ENCODE data around the gene AUTS2. TPM values are rescaled to one million over a fixed set of nuclear protein-coding genes. Genes with fewer than 3 reads are reported as not detected.

AUTS2 gene
- total and polyA plus RNA-seq, 2 experiments from 2014 or later: 32.0 to 91.0 TPM

GRCh38 chr7:70669854-70670253 lies 1071.6 kb downstream of the AUTS2 start (continued):
- no peak for TF ChIP-seq ZNF462 (CRISPR knock-in tag; IDR thresholded peaks at IDR 0.05)
- no peak for TF ChIP-seq STAT1 (IDR thresholded peaks at IDR 0.05; ENCODE audit: unreplicated experiment)
- TF ChIP-seq JUNB (IDR thresholded peaks at IDR 0.05; ENCODE audit: unreplicated experiment): no peak

- Histone ChIP-seq H3K4me2 (no peak overlapping the region), H3K36me3 (ENCODE audit: insufficient read depth) (no peaks in the 10 kb centered on the region), H2AFZ (no peak overlapping the region), H3K9me2 (ENCODE audit: insufficient read depth) (no peaks in the 10 kb centered on the region), H3K27me3 (ENCODE audit: insufficient read depth) (no peaks in the 10 kb centered on the region), H4K20me1 (replicated peaks; ENCODE audit: insufficient read depth) (no peaks in the 10 kb centered on the region), H3K4me1 (ENCODE audit: insufficient read depth) (peaks cover 14% of the 10 kb centered on the region), H3F3A (replicated peaks; ENCODE audit: low read depth) (no peaks in the 10 kb centered on the region), H3K79me2 (replicated peaks; ENCODE audit: insufficient read depth) (no peaks in the 10 kb centered on the region), H3K4me3 (no peak overlapping the region), H3K27ac (ENCODE audit: low read depth) (no peak overlapping the region)
- Mint-ChIP-seq H3K36me3 (ENCODE audit: low read depth) (no peaks in the 10 kb centered on the region), H3K4me1 (peaks cover 35% of the 10 kb centered on the region), H3K27me3 (ENCODE audit: insufficient read depth, low read depth, poor library complexity) (peaks cover 10% of the 10 kb centered on the region), H3K4me3 (no peak overlapping the region), H3K27ac (no peak overlapping the region), H3K9me3 (no peaks in the 10 kb centered on the region)
- TF ChIP-seq NANOG (IDR thresholded peaks at IDR 0.05; ENCODE audit: borderline replicate concordance) (no peak), CTCF (conservative IDR thresholded peaks at IDR 0.05; ENCODE audit: low read depth in 2 of 2) (no peak), ETS1 (IDR thresholded peaks at IDR 0.05) (no peak), JUNB (IDR thresholded peaks at IDR 0.05; ENCODE audit: unreplicated experiment) (no peak), ZNF462 (CRISPR knock-in tag; IDR thresholded peaks at IDR 0.05) (no peak), POLR2AphosphoS5 (IDR thresholded peaks at IDR 0.05; ENCODE audit: low read depth) (no peak)
- DNase-seq (ENCODE audit: low spot score): no peak
- no peak for ATAC-seq
Measured at GRCh38 chr7:70670288-70670687, 1072.0 kb downstream of the AUTS2 start.

Data from GM23338 (cell line).